HepG2 (cell line): ENCODE measurements around the gene CD300C.

Experiments used
- ARNTL ChIP-seq: sonication (generic); formaldehyde crosslinking; IDR thresholded peaks from 2 replicates; pipeline ENCODE4 v1.4.0; 2020; ENCODE audit warnings: mild to moderate bottlenecking, missing genetic modification reagents
- EP300 ChIP-seq, 3 experiments: sonication (generic) in 1 of 3; formaldehyde crosslinking in 1 of 3; IDR thresholded peaks; 2 replicates each; pipeline versions ENCODE4 v1.5.1 to v1.6.1; 2011 to 2020; ENCODE audit warnings: low read depth in 2 of 3, low read length in 2 of 3, borderline replicate concordance in 1 of 3, improper control_type of control experiment in 1 of 3, mild to moderate bottlenecking in 1 of 3, missing genetic modification reagents in 1 of 3, moderate library complexity in 1 of 3
- FOXK1 ChIP-seq: sonication (generic); formaldehyde crosslinking; IDR thresholded peaks from 2 replicates; pipeline ENCODE4 v1.4.0; 2020; ENCODE audit warnings: low read depth, missing genetic modification reagents, borderline replicate concordance
- HNF4A ChIP-seq: sonication (generic); formaldehyde crosslinking; IDR thresholded peaks from 2 replicates; pipeline ENCODE4 v1.4.0; 2020; ENCODE audit warnings: missing genetic modification reagents
- KDM6A ChIP-seq: IDR thresholded peaks from 2 replicates; pipeline ENCODE4 v1.6.1; 2016; ENCODE audit warnings: low read depth
- LRRFIP1 ChIP-seq: sonication (generic); formaldehyde crosslinking; conservative IDR thresholded peaks from 2 replicates; pipeline ENCODE4 v1.4.0; 2020; ENCODE audit warnings: missing genetic modification reagents
- PRDM4 ChIP-seq: sonication (generic); formaldehyde crosslinking; IDR thresholded peaks from 2 replicates; pipeline ENCODE4 v1.9.0; 2021; ENCODE audit warnings: missing genetic modification reagents, borderline replicate concordance
- REST ChIP-seq, 2 experiments: IDR thresholded peaks; 2 replicates each; pipeline ENCODE4 v1.6.1; 2011 to 2012; ENCODE audit warnings: low read length in 2 of 2, borderline replicate concordance in 1 of 2, low read depth in 1 of 2, mild to moderate bottlenecking in 1 of 2, moderate library complexity in 1 of 2
- YY1 ChIP-seq: IDR thresholded peaks from 2 replicates; pipeline ENCODE4 v1.6.1; 2011; ENCODE audit warnings: low read length, low read depth, moderate library complexity, mild to moderate bottlenecking; ENCODE audit not compliant: insufficient read depth, insufficient replicate concordance
- ZBTB21 ChIP-seq: sonication (generic); formaldehyde crosslinking; IDR thresholded peaks from 2 replicates; pipeline ENCODE4 v1.4.0; 2020; ENCODE audit warnings: missing genetic modification reagents
- ZBTB40 ChIP-seq, 2 experiments: fragments of 450-650 bp in 1 of 2; sonication (generic) in 1 of 2; formaldehyde crosslinking in 1 of 2; IDR thresholded peaks; 2 replicates each; pipeline versions ENCODE4 v1.6.1 to v1.8.0; 2016 to 2022; ENCODE audit warnings: antibody characterized with exemption in 1 of 2, mild to moderate bottlenecking in 1 of 2, missing genetic modification reagents in 1 of 2

GRCh38 chr17:74541176-74542111 is 4.5 kb downstream of the CD300C start:
- TF ChIP-seq FOXK1 (CRISPR knock-in tag) (no peak), PRDM4 (CRISPR knock-in tag) (no peak), ZBTB40 (IDR thresholded peaks at IDR 0.05) (no peak), ZBTB40 (CRISPR knock-in tag; IDR thresholded peaks at IDR 0.05) (no peak), ARNTL (CRISPR knock-in tag) (no peak), EP300 (IDR thresholded peaks at IDR 0.05; ENCODE audit: low read depth in 2 of 2, low read length in 2 of 2) (no peak), EP300 (CRISPR knock-in tag; IDR thresholded peaks at IDR 0.05; ENCODE audit: borderline replicate concordance) (no peak), HNF4A (CRISPR knock-in tag) (no peak), KDM6A (CRISPR knock-in tag) (no peak), YY1 (no peak), REST (IDR thresholded peaks at IDR 0.05; ENCODE audit: borderline replicate concordance in 1 of 2, low read depth in 1 of 2, low read length in 2 of 2) (no peak), LRRFIP1 (CRISPR knock-in tag) (no peak), ZBTB21 (CRISPR knock-in tag) (no peak)
